A673 (cell line): ENCODE data around the gene HAL.

ENCODE experiments used
- CTCF ChIP-seq: fragments of 300-800, 200-600 bp; sonication (generic); conservative IDR thresholded peaks from 2 replicates; pipeline ENCODE4 v1.5.1; 2017; ENCODE audit warnings: low read depth, mild to moderate bottlenecking, antibody characterized with exemption, low read length, moderate library complexity, mixed read lengths
- EZH2 ChIP-seq: fragments of 200-600 bp; sonication (generic); IDR thresholded peaks from 2 replicates; pipeline ENCODE4 v1.6.1; 2017; ENCODE audit warnings: borderline replicate concordance, low read depth, mild to moderate bottlenecking, mixed read lengths, antibody characterized with exemption, low read length; ENCODE audit not compliant: poor library complexity, severe bottlenecking

GRCh38 chr12:95966287-95966870 is 29.8 kb downstream of the HAL start:
- TF ChIP-seq CTCF (no peak), EZH2 (no peak)
